GM23248 (cell line): Measurements from ENCODE around the gene VWF.

Experiments used
- EZH2 ChIP-seq: fragments of 200-600 bp; sonication (generic); IDR thresholded peaks from 2 replicates; pipeline ENCODE4 v1.6.1; 2018; ENCODE audit warnings: antibody characterized with exemption, mild to moderate bottlenecking; ENCODE audit not compliant: insufficient read depth, poor library complexity, severe bottlenecking
- EZH2phosphoT487 ChIP-seq: fragments of 200-600 bp; sonication (generic); IDR thresholded peaks from 2 replicates; pipeline ENCODE4 v1.6.1; 2018; ENCODE audit warnings: antibody characterized with exemption, moderate library complexity, mild to moderate bottlenecking, low read depth; ENCODE audit not compliant: insufficient read depth

DNA sequence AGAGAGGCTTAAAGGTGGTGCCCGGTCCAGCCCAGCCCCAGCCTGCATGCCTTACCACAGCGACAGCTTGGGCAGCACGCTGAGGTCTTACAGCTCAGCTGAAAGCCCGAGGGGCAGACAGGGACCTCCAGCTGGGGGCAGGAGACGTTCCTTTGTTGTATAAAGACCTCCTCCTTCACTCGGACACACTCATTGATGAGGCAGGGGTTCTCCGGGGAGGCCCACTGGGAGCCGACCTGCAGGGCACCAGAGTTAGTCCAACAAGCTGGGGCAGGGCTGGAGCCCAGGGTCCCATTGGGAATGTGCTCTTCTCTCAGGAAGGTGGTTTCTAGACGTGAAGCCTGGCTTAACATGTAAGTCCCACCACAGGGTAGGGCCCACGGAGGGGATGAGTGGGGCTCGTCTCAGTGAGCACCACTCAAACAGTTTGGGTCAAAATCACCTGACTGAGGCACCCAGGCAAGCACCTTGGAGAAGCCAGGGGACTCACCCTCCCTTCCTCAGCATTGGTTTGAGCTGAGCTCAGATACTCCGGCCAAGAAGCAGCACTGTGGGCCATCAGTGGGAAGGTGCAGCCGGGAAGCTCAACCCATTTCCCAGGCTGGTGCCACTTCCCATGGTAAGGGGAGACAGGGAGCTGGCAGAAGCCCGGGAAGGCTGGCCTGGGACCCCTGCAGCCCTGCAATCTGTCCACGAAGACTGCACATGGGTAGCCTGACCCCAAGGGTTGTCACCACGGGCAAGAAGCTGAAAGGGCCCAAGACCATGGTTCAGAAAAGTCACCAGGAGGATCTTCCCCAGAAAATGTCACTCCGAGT is 155.1 kb downstream of the VWF start:
- TF ChIP-seq EZH2: no peak
- no peak for TF ChIP-seq EZH2phosphoT487
